Fibroblast of lung (primary cell): ENCODE data around the gene CNTROB. TPM values are rescaled to one million over a fixed set of nuclear protein-coding genes. Genes with fewer than 3 reads are reported as not detected.

ENCODE experiments used
- DNase-seq, 2 donors: peaks; one replicate each; pipeline versions ENCODE4 v3.0.0 to v3.0.0-alpha.2; 2010; ENCODE audit warnings: low read depth in 2 of 2
- H2AFZ ChIP-seq: 2 replicates; pipeline ENCODE4 v1.5.1; 2012; ENCODE audit warnings: low read length, control low read depth, inconsistent platforms
- H3K27ac ChIP-seq: 2 replicates; pipeline ENCODE4 v1.5.1; 2011; ENCODE audit warnings: low read length, control low read depth; ENCODE audit not compliant: insufficient read depth
- H3K27me3 ChIP-seq: 2 replicates; pipeline ENCODE4 v1.5.1; 2011; ENCODE audit warnings: mild to moderate bottlenecking, low read length; ENCODE audit not compliant: control insufficient read depth, insufficient read depth
- H3K36me3 ChIP-seq: 2 replicates; pipeline ENCODE4 v1.5.1; 2011; ENCODE audit warnings: low read length; ENCODE audit not compliant: control insufficient read depth, insufficient read depth
- H3K4me1 ChIP-seq: 2 replicates; pipeline ENCODE4 v1.5.1; 2011; ENCODE audit warnings: low read length; ENCODE audit not compliant: control insufficient read depth, insufficient read depth; ENCODE audit errors: extremely low read depth
- H3K4me2 ChIP-seq: 2 replicates; pipeline ENCODE4 v1.5.1; 2011; ENCODE audit warnings: low read length, control low read depth; ENCODE audit not compliant: insufficient read depth; ENCODE audit errors: extremely low read depth
- H3K4me3 ChIP-seq, 4 experiments: fragments of 200-600 bp in 1 of 4; sonication (generic) in 1 of 4; replicated peaks in 1 of 4; 2 replicates each; pipeline ENCODE4 v1.5.1; 2011 to 2016; ENCODE audit warnings: low read length in 4 of 4, low read depth in 3 of 4, mild to moderate bottlenecking in 3 of 4, control low read depth in 2 of 4, inconsistent platforms in 1 of 4, mixed read lengths in 1 of 4; ENCODE audit not compliant: insufficient read depth in 1 of 4; ENCODE audit errors: control extremely low read depth in 1 of 4
- H3K79me2 ChIP-seq: 2 replicates; pipeline ENCODE4 v1.5.1; 2012; ENCODE audit warnings: mild to moderate bottlenecking, low read length, inconsistent platforms; ENCODE audit not compliant: control insufficient read depth, insufficient read depth
- H3K9ac ChIP-seq: 2 replicates; pipeline ENCODE4 v1.5.1; 2011; ENCODE audit warnings: mild to moderate bottlenecking, low read length, control low read depth; ENCODE audit not compliant: insufficient read depth
- H3K9me3 ChIP-seq: 2 replicates; pipeline ENCODE4 v1.5.1; 2012; ENCODE audit warnings: low read depth, low read length; ENCODE audit not compliant: control insufficient read depth, insufficient read depth
- H4K20me1 ChIP-seq: 2 replicates; pipeline ENCODE4 v1.5.1; 2011; ENCODE audit warnings: low read length; ENCODE audit not compliant: control insufficient read depth, insufficient read depth; ENCODE audit errors: extremely low read depth
- EZH2 ChIP-seq: IDR thresholded peaks from 2 replicates; pipeline ENCODE4 v1.5.1; 2012; ENCODE audit warnings: low read length, control low read depth, mild to moderate bottlenecking; ENCODE audit errors: missing control alignments
- polyA minus RNA-seq: library from RNA; depleted of rRNA, polyadenylated mRNA; stranded (reverse); fragments of >200 nt; gene quantifications from 2 replicates; pipeline ENCODE4 v1.2.3, GENCODE V29; 2011; ENCODE audit warnings: low replicate concordance
- polyA plus RNA-seq, 2 donors: library from polyadenylated mRNA; depleted of rRNA in 1 of 2; stranded (reverse) in 1 of 2; unstranded in 1 of 2; fragments of >200 nt; gene quantifications; 2 replicates each; pipeline ENCODE4 v1.2.1, GENCODE V29; 2011 to 2012; ENCODE audit warnings: missing spikeins in 1 of 2
- total RNA-seq: library from RNA; depleted of rRNA; stranded (reverse); fragments of >200 nt; gene quantifications from 2 replicates; pipeline ENCODE4 v1.2.1, GENCODE V29; 2014
- TF ChIP-seq, protein P1 (sequence below), 2 donors: IDR thresholded peaks in 1 of 2; conservative IDR thresholded peaks in 1 of 2; 1 replicate in 1 of 2; 2 replicates in 1 of 2; pipeline ENCODE4 v1.5.1; 2011 to 2012; ENCODE audit warnings: low read length in 2 of 2, control low read depth in 1 of 2, inconsistent platforms in 1 of 2, low read depth in 1 of 2, mild to moderate bottlenecking in 1 of 2

Gene CNTROB, protein sequence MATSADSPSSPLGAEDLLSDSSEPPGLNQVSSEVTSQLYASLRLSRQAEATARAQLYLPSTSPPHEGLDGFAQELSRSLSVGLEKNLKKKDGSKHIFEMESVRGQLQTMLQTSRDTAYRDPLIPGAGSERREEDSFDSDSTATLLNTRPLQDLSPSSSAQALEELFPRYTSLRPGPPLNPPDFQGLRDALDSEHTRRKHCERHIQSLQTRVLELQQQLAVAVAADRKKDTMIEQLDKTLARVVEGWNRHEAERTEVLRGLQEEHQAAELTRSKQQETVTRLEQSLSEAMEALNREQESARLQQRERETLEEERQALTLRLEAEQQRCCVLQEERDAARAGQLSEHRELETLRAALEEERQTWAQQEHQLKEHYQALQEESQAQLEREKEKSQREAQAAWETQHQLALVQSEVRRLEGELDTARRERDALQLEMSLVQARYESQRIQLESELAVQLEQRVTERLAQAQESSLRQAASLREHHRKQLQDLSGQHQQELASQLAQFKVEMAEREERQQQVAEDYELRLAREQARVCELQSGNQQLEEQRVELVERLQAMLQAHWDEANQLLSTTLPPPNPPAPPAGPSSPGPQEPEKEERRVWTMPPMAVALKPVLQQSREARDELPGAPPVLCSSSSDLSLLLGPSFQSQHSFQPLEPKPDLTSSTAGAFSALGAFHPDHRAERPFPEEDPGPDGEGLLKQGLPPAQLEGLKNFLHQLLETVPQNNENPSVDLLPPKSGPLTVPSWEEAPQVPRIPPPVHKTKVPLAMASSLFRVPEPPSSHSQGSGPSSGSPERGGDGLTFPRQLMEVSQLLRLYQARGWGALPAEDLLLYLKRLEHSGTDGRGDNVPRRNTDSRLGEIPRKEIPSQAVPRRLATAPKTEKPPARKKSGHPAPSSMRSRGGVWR
- total RNA-seq (12.8 and 17.2 TPM in 2 replicates), polyA plus RNA-seq (12.6 and 20.8 TPM in 2 replicates), polyA minus RNA-seq (47.9 and 51.0 TPM in 2 replicates)
- polyA plus RNA-seq (2012) = 14.2 and 22.1 TPM in 2 replicates

DNA sequence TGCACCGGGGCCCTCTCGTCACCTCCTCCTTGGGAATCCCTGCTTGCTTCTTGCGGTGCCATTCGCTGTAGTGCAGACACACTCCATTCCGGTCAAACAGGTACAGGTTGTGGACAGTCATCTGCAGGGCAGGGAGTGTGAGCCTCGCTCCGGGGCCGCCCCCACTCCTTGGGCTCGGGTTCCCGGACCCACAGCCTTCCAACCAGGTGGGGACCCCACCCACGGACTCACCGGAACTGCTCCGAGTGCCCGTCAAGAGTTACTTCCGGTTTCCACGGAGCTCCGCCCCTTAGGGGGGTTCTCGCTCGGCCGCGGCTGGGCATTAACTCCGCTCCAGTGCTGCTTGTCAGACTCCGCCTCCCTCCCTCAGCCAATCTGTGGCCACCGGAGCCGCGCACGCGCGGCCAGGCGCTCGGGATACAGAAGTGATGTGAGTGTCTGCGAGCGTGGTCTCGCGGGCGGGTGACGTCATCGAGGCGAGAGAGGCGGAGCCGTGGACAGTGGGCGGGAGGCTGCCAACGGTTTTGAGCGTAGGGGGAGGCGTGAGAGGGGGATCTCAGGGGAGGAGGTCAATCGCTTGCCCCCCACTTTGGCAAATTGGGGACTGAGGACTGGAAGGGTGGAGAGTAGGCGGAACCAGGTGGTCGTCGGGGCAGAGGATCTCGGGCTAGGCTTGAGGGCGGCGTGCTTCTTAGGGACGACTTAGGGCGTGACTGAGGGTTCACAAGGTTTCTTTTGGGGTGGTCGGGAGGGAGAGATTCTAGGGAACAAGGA is at the start of gene CNTROB, which contains the start of gene TRAPPC1:
Gene CNTROB, plus strand, starts transcription at position 498 of the 774 bp plus-strand sequence. CDS start 874 bp downstream, outside the sequence.
Gene TRAPPC1, minus strand, starts transcription at position 238 of the 774 bp plus-strand sequence. Its CDS starts 117 bp downstream, at position 121.
- H3K9ac ChIP-seq = peak within 1 kb of the TSS; percentile 92
- peaks cover 6% of the 10 kb centered on the region for H3K36me3 ChIP-seq
- DNase-seq = peak; percentile 98 to 99
- H3K9me3 ChIP-seq = no peaks in the 10 kb centered on the region
- no peaks in the 10 kb centered on the region for H4K20me1 ChIP-seq
- TF ChIP-seq EZH2 = no peak
- TF ChIP-seq, protein P1, sequence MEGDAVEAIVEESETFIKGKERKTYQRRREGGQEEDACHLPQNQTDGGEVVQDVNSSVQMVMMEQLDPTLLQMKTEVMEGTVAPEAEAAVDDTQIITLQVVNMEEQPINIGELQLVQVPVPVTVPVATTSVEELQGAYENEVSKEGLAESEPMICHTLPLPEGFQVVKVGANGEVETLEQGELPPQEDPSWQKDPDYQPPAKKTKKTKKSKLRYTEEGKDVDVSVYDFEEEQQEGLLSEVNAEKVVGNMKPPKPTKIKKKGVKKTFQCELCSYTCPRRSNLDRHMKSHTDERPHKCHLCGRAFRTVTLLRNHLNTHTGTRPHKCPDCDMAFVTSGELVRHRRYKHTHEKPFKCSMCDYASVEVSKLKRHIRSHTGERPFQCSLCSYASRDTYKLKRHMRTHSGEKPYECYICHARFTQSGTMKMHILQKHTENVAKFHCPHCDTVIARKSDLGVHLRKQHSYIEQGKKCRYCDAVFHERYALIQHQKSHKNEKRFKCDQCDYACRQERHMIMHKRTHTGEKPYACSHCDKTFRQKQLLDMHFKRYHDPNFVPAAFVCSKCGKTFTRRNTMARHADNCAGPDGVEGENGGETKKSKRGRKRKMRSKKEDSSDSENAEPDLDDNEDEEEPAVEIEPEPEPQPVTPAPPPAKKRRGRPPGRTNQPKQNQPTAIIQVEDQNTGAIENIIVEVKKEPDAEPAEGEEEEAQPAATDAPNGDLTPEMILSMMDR (conservative IDR thresholded peaks at IDR 0.05 in 1 of 2, IDR thresholded peaks at IDR 0.05 in 1 of 2; ENCODE audit: low read depth in 1 of 2, low read length in 2 of 2) = no peak
- peak within 1 kb of the TSS; percentile 99 for H3K4me2 ChIP-seq
- H3K4me3 ChIP-seq = peak within 1 kb of the TSS; percentile 94 to 97 (median 96)
- peaks cover 36% of the 10 kb centered on the region for H3K79me2 ChIP-seq
- peak within 1 kb of the TSS; percentile 96 for H3K27ac ChIP-seq
- peak within 1 kb of the TSS; percentile 94 for H2AFZ ChIP-seq
- no peaks in the 10 kb centered on the region for H3K27me3 ChIP-seq
- H3K4me1 ChIP-seq = no peaks in the 10 kb centered on the region

- no peak overlapping the region for H3K9ac ChIP-seq
- TF ChIP-seq, protein P1 (conservative IDR thresholded peaks at IDR 0.05 in 1 of 2, IDR thresholded peaks at IDR 0.05 in 1 of 2; ENCODE audit: low read depth in 1 of 2, low read length in 2 of 2) = no peak
- TF ChIP-seq EZH2 = no peak
- peaks cover 2% of the 10 kb centered on the region for H3K36me3 ChIP-seq
- H4K20me1 ChIP-seq = no peaks in the 10 kb centered on the region
- no peak overlapping the region for H2AFZ ChIP-seq
- peak in 1 of 2 donors; percentile 9 for DNase-seq
- H3K27ac ChIP-seq = no peak overlapping the region
- peak overlapping the region in 2 of 4 experiments; percentile 20 to 72 for H3K4me3 ChIP-seq
- H3K4me1 ChIP-seq = no peaks in the 10 kb centered on the region
- H3K79me2 ChIP-seq = peaks cover 7% of the 10 kb centered on the region
- H3K27me3 ChIP-seq = no peaks in the 10 kb centered on the region
- no peaks in the 10 kb centered on the region for H3K9me3 ChIP-seq
- H3K4me2 ChIP-seq = peak overlapping the region; percentile 63
Measured at GRCh38 chr17:7882629-7883028, 49.4 kb upstream of the CNTROB start.
